ENCODE measurements around the gene TAAR8. TPM values are rescaled to one million over a fixed set of nuclear protein-coding genes. Genes with fewer than 3 reads are reported as not detected.
"Not testable (repeated sequence)": the region's sequence is repeated elsewhere in the genome, so short reads cannot be mapped to it uniquely, and the experiment has no call there.

Gene TAAR8
- polyA plus RNA-seq, 4 donors = not detected

GRCh38 chr6:132544826-132545225, 7.6 kb upstream of the TAAR8 start:
- DNase-seq (ENCODE audit: low read depth in 4 of 4, low spot score in 3 of 4) = no peak

GRCh38 chr6:132548746-132549463, 3.6 kb upstream of the TAAR8 start:
- no peak for DNase-seq (ENCODE audit: low read depth in 4 of 4, low spot score in 3 of 4)

GRCh38 chr6:132551214-132551613, 1.3 kb upstream of the TAAR8 start:
- no peak for DNase-seq (ENCODE audit: low read depth in 4 of 4, low spot score in 3 of 4)

GRCh38 chr6:132560087-132560486, 7.6 kb downstream of the TAAR8 start:
- DNase-seq (ENCODE audit: low read depth in 4 of 4, low spot score in 3 of 4) = not testable (repeated sequence)

- no peak for DNase-seq (ENCODE audit: low read depth in 4 of 4, low spot score in 3 of 4)
Observed at GRCh38 chr6:132566404-132566803, 13.9 kb downstream of the TAAR8 start.

- no peak for DNase-seq (ENCODE audit: low read depth in 4 of 4, low spot score in 3 of 4)
Observed at GRCh38 chr6:132567566-132567965, 15.1 kb downstream of the TAAR8 start.

- DNase-seq (ENCODE audit: low read depth in 4 of 4, low spot score in 3 of 4) = no peak
Observed at GRCh38 chr6:132568611-132569010, 16.1 kb downstream of the TAAR8 start.

- DNase-seq (ENCODE audit: low read depth in 4 of 4, low spot score in 3 of 4) = no peak
Observed at GRCh38 chr6:132569170-132569569, 16.7 kb downstream of the TAAR8 start.

- no peak for DNase-seq (ENCODE audit: low read depth in 4 of 4, low spot score in 3 of 4)
Observed at GRCh38 chr6:132570221-132570777, 17.8 kb downstream of the TAAR8 start, which contains the start of gene TAAR6. Gene TAAR6 (plus strand): TSS chr6:132570322. CDS start chr6:132570322, 0 bp downstream.

- no peak for DNase-seq (ENCODE audit: low read depth in 4 of 4, low spot score in 3 of 4)
Observed at GRCh38 chr6:132571774-132572173, 19.3 kb downstream of the TAAR8 start.

- DNase-seq (ENCODE audit: low read depth in 4 of 4, low spot score in 3 of 4) = no peak
Observed at GRCh38 chr6:132584698-132585097, 32.2 kb downstream of the TAAR8 start.

- DNase-seq (ENCODE audit: low read depth in 4 of 4, low spot score in 3 of 4) = no peak
Observed at GRCh38 chr6:132587424-132587823, 35.0 kb downstream of the TAAR8 start.

GRCh38 chr6:132589454-132589853, 37.0 kb downstream of the TAAR8 start, which contains the start of gene TAAR5:
Gene TAAR5 (minus strand): TSS chr6:132589741. CDS start chr6:132589686, 55 bp downstream.
- no peak for DNase-seq (ENCODE audit: low read depth in 4 of 4, low spot score in 3 of 4)

- DNase-seq (ENCODE audit: low read depth in 4 of 4, low spot score in 3 of 4) = no peak
Observed at GRCh38 chr6:132590362-132590761, 37.9 kb downstream of the TAAR8 start.

- no peak for DNase-seq (ENCODE audit: low read depth in 4 of 4, low spot score in 3 of 4)
Observed at GRCh38 chr6:132592855-132593254, 40.4 kb downstream of the TAAR8 start.

- no peak for DNase-seq (ENCODE audit: low read depth in 4 of 4, low spot score in 3 of 4)
Observed at GRCh38 chr6:132596201-132596600, 43.7 kb downstream of the TAAR8 start.

- DNase-seq (ENCODE audit: low read depth in 4 of 4, low spot score in 3 of 4) = no peak
Observed at GRCh38 chr6:132598473-132598872, 46.0 kb downstream of the TAAR8 start.

- not testable (repeated sequence) for DNase-seq (ENCODE audit: low read depth in 4 of 4, low spot score in 3 of 4)
Observed at GRCh38 chr6:132600900-132601299, 48.4 kb downstream of the TAAR8 start.

All from left renal pelvis (tissue), 4 donors.